Right lobe of liver (tissue), 6 donors: ENCODE data around the gene RPL35A. TPM values are rescaled to one million over a fixed set of nuclear protein-coding genes. Genes with fewer than 3 reads are reported as not detected.

Source experiments
- ATAC-seq, 4 donors: fragments of 200-7000 bp; cut with Tn5 transposase; one replicate each; pipeline ENCODE4 v1.9.1; 2020; ENCODE audit warnings: mild to moderate bottlenecking in 4 of 4, moderate library complexity in 4 of 4
- DNase-seq, 3 donors: peaks; one replicate each; pipeline ENCODE4 v3.0.0-alpha.2; 2020
- H3K27ac ChIP-seq, 3 donors: fragments of 200-600 bp; one replicate each; pipeline ENCODE4 v1.8.0; 2022
- H3K27me3 ChIP-seq, 2 donors: fragments of 200-600 bp; one replicate each; pipeline ENCODE4 v1.8.0; 2022
- H3K36me3 ChIP-seq, 4 donors: fragments of 200-600 bp; sonication (generic) in 1 of 4; one replicate each; pipeline versions ENCODE4 v1.5.1 to v1.8.0; 2017 to 2022; ENCODE audit warnings: control low read depth in 1 of 4
- H3K4me1 ChIP-seq, 4 donors: fragments of 200-600 bp; sonication (generic) in 1 of 4; one replicate each; pipeline versions ENCODE4 v1.5.1 to v1.8.0; 2017 to 2022; ENCODE audit warnings: control low read depth in 1 of 4
- H3K4me3 ChIP-seq, 3 donors: fragments of 200-600 bp; one replicate each; pipeline ENCODE4 v1.8.0; 2022
- H3K9me3 ChIP-seq, 4 donors: fragments of 200-600 bp; sonication (generic) in 1 of 4; one replicate each; pipeline versions ENCODE4 v1.5.1 to v1.8.0; 2017 to 2022; ENCODE audit warnings: control low read depth in 1 of 4
- CTCF ChIP-seq, 4 donors: fragments of 200-600 bp in 3 of 4; fragments of 450-650 bp in 1 of 4; IDR thresholded peaks; one replicate each; pipeline versions ENCODE4 v1.5.1 to v1.8.0; 2016 to 2022; ENCODE audit warnings: antibody characterized with exemption in 4 of 4, mild to moderate bottlenecking in 2 of 4
- POLR2A ChIP-seq: fragments of 450-650 bp; IDR thresholded peaks from one replicate; pipeline ENCODE4 v1.6.1; 2017; ENCODE audit warnings: antibody characterized with exemption, mild to moderate bottlenecking
- WGBS: methylation state at CpG from one replicate; pipeline ENCODE4 v1.1.6; 2018; ENCODE audit warnings: low coverage, low lambda C conversion rate; ENCODE audit not compliant: insufficient coverage; ENCODE audit errors: missing lambda C conversion rate; 5-methylcytosine and 5-hydroxymethylcytosine counted together
- intact Hi-C, 2 donors: fragments of 100-400 bp; cut with DNase I; formaldehyde crosslinking; loops; one replicate each; pipeline versions ENCODE4 v1.11.2 to v1.14.1; 2022
- total RNA-seq, 6 experiments: library from RNA; depleted of rRNA in 2 of 6; stranded (reverse); fragments of >200 nt in 2 of 6; fragmentation: NEBNext Ultra II Directional in 3 of 6; extraction: Animal tissue kit (Norgen Biotek cat#: 25700) in 3 of 6; gene quantifications; one replicate each; pipeline versions ENCODE4 v1.1.0 to v1.2.4, GENCODE V29; 2016 to 2023
- donor health status: DM: no; HTN: yes; CAD: no.
- donor health status: DM: no; HTN: no; CAD: no.
- donor health status: DM: no; HTN: no; CAD: no.
- donor health status: DM: no; HTN: yes; CAD: no.
- donor health status: DM: no; HTN: yes; CAD: no.

Gene RPL35A
- total RNA-seq, 6 experiments from 2014 or later: 234 to 275 (median 255) TPM

- WGBS: 100% methylated on average over 1 of the region's 1 CpG
- ATAC-seq: no peak
- H3K9me3 ChIP-seq: no peaks in the 10 kb centered on the region
- H3K27ac ChIP-seq: no peak overlapping the region
- H3K27me3 ChIP-seq: no peaks in the 10 kb centered on the region
- intact Hi-C loops: no loop called here
- no peak for DNase-seq
- TF ChIP-seq POLR2A: no peak
- no peak for TF ChIP-seq CTCF (IDR thresholded peaks at IDR 0.05)
- no peaks in the 10 kb centered on the region for H3K36me3 ChIP-seq
- H3K4me3 ChIP-seq: no peak overlapping the region
- no peaks in the 10 kb centered on the region for H3K4me1 ChIP-seq
These were observed 33.1 kb downstream of the RPL35A start for GRCh38 chr3:197983076-197983475.

- intact Hi-C loops: no loop called here
- DNase-seq: no peak
- 86% methylated on average over 4 of the region's 4 CpGs for WGBS
These were observed 39.7 kb downstream of the RPL35A start for GRCh38 chr3:197989651-197990050.

GRCh38 chr3:197994736-197995135 is 44.7 kb downstream of the RPL35A start:
- Histone ChIP-seq H3K4me1 (no peaks in the 10 kb centered on the region), H3K36me3 (no peaks in the 10 kb centered on the region), H3K27me3 (no peaks in the 10 kb centered on the region), H3K9me3 (no peaks in the 10 kb centered on the region), H3K27ac (no peak overlapping the region), H3K4me3 (no peak overlapping the region)
- DNase-seq (no peak), ATAC-seq (no peak)
- no peak for TF ChIP-seq POLR2A
- no peak for TF ChIP-seq CTCF (IDR thresholded peaks at IDR 0.05)
- intact Hi-C loops: no loop called here
- WGBS: 73% methylated on average over 1 of the region's 1 CpG

More at GRCh38 chr3:197989651-197990050, 39.7 kb downstream of the RPL35A start:
- Histone ChIP-seq H3K27ac (no peak overlapping the region), H3K36me3 (no peaks in the 10 kb centered on the region), H3K9me3 (no peaks in the 10 kb centered on the region), H3K4me3 (no peak overlapping the region), H3K4me1 (no peaks in the 10 kb centered on the region), H3K27me3 (no peaks in the 10 kb centered on the region)
- no peak for ATAC-seq
- TF ChIP-seq CTCF (IDR thresholded peaks at IDR 0.05): no peak
- no peak for TF ChIP-seq POLR2A

GRCh38 chr3:197996855-197997254 is 46.9 kb downstream of the RPL35A start:
- Histone ChIP-seq H3K27ac (no peak overlapping the region), H3K36me3 (no peaks in the 10 kb centered on the region), H3K9me3 (no peaks in the 10 kb centered on the region), H3K27me3 (no peaks in the 10 kb centered on the region), H3K4me3 (no peak overlapping the region), H3K4me1 (no peaks in the 10 kb centered on the region)
- TF ChIP-seq POLR2A (no peak), CTCF (IDR thresholded peaks at IDR 0.05) (no peak)
- intact Hi-C loops: no loop called here
- WGBS: 81% methylated on average over 5 of the region's 5 CpGs
- DNase-seq: no peak
- ATAC-seq: no peak

GRCh38 chr3:197997936-197998335 is 47.9 kb downstream of the RPL35A start:
- H3K27me3 ChIP-seq: no peaks in the 10 kb centered on the region
- DNase-seq: no peak
- 97% methylated on average over 3 of the region's 3 CpGs for WGBS
- no peak overlapping the region for H3K4me3 ChIP-seq
- no peak for TF ChIP-seq CTCF (IDR thresholded peaks at IDR 0.05)
- TF ChIP-seq POLR2A: no peak
- no peak overlapping the region for H3K27ac ChIP-seq
- intact Hi-C loops: no loop called here
- ATAC-seq: no peak
- no peaks in the 10 kb centered on the region for H3K4me1 ChIP-seq
- H3K9me3 ChIP-seq: no peaks in the 10 kb centered on the region
- no peaks in the 10 kb centered on the region for H3K36me3 ChIP-seq
